Right atrium auricular region (tissue), 2 donors: ENCODE results near the gene GAK. TPM values are rescaled to one million over a fixed set of nuclear protein-coding genes. Genes with fewer than 3 reads are reported as not detected.
"Not testable (repeated sequence)": the region's sequence is repeated elsewhere in the genome, so short reads cannot be mapped to it uniquely, and the experiment has no call there.

Source experiments
- DNase-seq: peaks from one replicate; pipeline ENCODE4 v3.0.0-alpha.2; 2019; ENCODE audit warnings: low spot score
- H3K27ac ChIP-seq, 2 donors: fragments of 200-600 bp; sonication (generic); 1 replicate in 1 of 2; 2 replicates in 1 of 2; pipeline ENCODE4 v1.5.1; 2016 to 2019
- H3K27me3 ChIP-seq, 2 donors: fragments of 200-600 bp; sonication (generic); one replicate each; pipeline versions ENCODE4 v1.5.1 to v1.6.0; 2017 to 2019
- H3K36me3 ChIP-seq: fragments of 200-600 bp; sonication (generic); one replicate; pipeline ENCODE4 v1.5.1; 2016
- H3K4me1 ChIP-seq, 2 donors: fragments of 200-600 bp; sonication (generic); one replicate each; pipeline versions ENCODE4 v1.5.1 to v1.6.0; 2017 to 2019
- H3K4me3 ChIP-seq, 2 donors: fragments of 200-600 bp; sonication (generic); 1 replicate in 1 of 2; 2 replicates in 1 of 2; pipeline ENCODE4 v1.5.1; 2017 to 2019; ENCODE audit warnings: mild to moderate bottlenecking in 1 of 2, moderate library complexity in 1 of 2
- H3K9me3 ChIP-seq, 2 donors: fragments of 200-600 bp; sonication (generic); one replicate each; pipeline ENCODE4 v1.5.1; 2019
- CTCF ChIP-seq, 2 donors: fragments of 200-600 bp; sonication (generic); IDR thresholded peaks; one replicate each; pipeline ENCODE4 v1.5.1; 2019; ENCODE audit warnings: antibody characterized with exemption in 2 of 2
- total RNA-seq, 2 donors: library from RNA; depleted of rRNA; stranded (reverse); fragments of >200 nt; gene quantifications; one replicate each; pipeline ENCODE4 v1.1.0, GENCODE V29; 2016

The GAK gene
- total RNA-seq, 2 donors from 2014 or later, result 27.8 to 52.2 TPM

GRCh38 chr4:947491-947971 lies 15.4 kb upstream of the GAK start:
- DNase-seq, result no peak
- Histone ChIP-seq H3K27me3 (no peaks in the 10 kb centered on the region), H3K4me3 (no peak overlapping the region), H3K27ac (no peak overlapping the region), H3K36me3 (peaks cover 8% of the 10 kb centered on the region), H3K4me1 (peaks cover 0 to 4% of the 10 kb centered on the region in 2 donors), H3K9me3 (no peaks in the 10 kb centered on the region)
- no peak for TF ChIP-seq CTCF (IDR thresholded peaks at IDR 0.05)

GRCh38 chr4:946517-947471 lies 14.7 kb upstream of the GAK start:
- H3K4me1 ChIP-seq, result peaks cover 0 to 4% of the 10 kb centered on the region in 2 donors
- H3K4me3 ChIP-seq, result no peak overlapping the region
- no peak for DNase-seq
- no peak overlapping the region for H3K27ac ChIP-seq
- no peaks in the 10 kb centered on the region for H3K9me3 ChIP-seq
- H3K36me3 ChIP-seq, result peaks cover 7% of the 10 kb centered on the region
- H3K27me3 ChIP-seq, result no peaks in the 10 kb centered on the region
- TF ChIP-seq CTCF (IDR thresholded peaks at IDR 0.05), result no peak

- no peaks in the 10 kb centered on the region for H3K27me3 ChIP-seq
- no peak for TF ChIP-seq CTCF (IDR thresholded peaks at IDR 0.05)
- H3K4me3 ChIP-seq, result no peak overlapping the region
Measured at GRCh38 chr4:946103-946450, 14.0 kb upstream of the GAK start.

GRCh38 chr4:945274-946102 lies 13.4 kb upstream of the GAK start:
- TF ChIP-seq CTCF (IDR thresholded peaks at IDR 0.05), result no peak

More at GRCh38 chr4:946103-946450, 14.0 kb upstream of the GAK start:
- no peak overlapping the region for H3K27ac ChIP-seq
- peaks cover 0 to 4% of the 10 kb centered on the region in 2 donors for H3K4me1 ChIP-seq
- no peak for DNase-seq
- no peaks in the 10 kb centered on the region for H3K9me3 ChIP-seq
- H3K36me3 ChIP-seq, result peaks cover under 1% of the 10 kb centered on the region

GRCh38 chr4:939508-939907 lies 7.4 kb upstream of the GAK start:
- not testable (repeated sequence) for H3K36me3 ChIP-seq, DNase-seq, H3K27me3 ChIP-seq, H3K4me3 ChIP-seq, H3K4me1 ChIP-seq, H3K9me3 ChIP-seq, H3K27ac ChIP-seq

More at GRCh38 chr4:945274-946102, 13.4 kb upstream of the GAK start:
- Histone ChIP-seq H3K36me3 (no peaks in the 10 kb centered on the region), H3K27ac (no peak overlapping the region), H3K27me3 (no peaks in the 10 kb centered on the region), H3K9me3 (no peaks in the 10 kb centered on the region), H3K4me1 (peaks cover 0 to 4% of the 10 kb centered on the region in 2 donors), H3K4me3 (no peak overlapping the region)
- no peak for DNase-seq

GRCh38 chr4:932713-933070 lies 576 bp upstream of the GAK start:
- Histone ChIP-seq H3K36me3 (no peaks in the 10 kb centered on the region), H3K27ac (peak overlapping the region; percentile 90 to 92), H3K4me3 (peak overlapping the region; percentile 96 to 100), H3K4me1 (peaks cover 0 to 43% of the 10 kb centered on the region in 2 donors), H3K27me3 (no peaks in the 10 kb centered on the region), H3K9me3 (no peaks in the 10 kb centered on the region)
- no peak for TF ChIP-seq CTCF (IDR thresholded peaks at IDR 0.05)
- DNase-seq, result no peak
